T-helper 1 cell treated with Interleukin-12 subunit alpha and Interleukin-12 subunit beta and Interleukin-4 antibody, amounts not matched to agents 30 ng/mL and 1 ng/mL, for 36 hours (primary cell): ENCODE measurements around the gene TGM5. TPM values are rescaled to one million over a fixed set of nuclear protein-coding genes. Genes with fewer than 3 reads are reported as not detected.
"Not testable (repeated sequence)": the region's sequence is repeated elsewhere in the genome, so short reads cannot be mapped to it uniquely, and the experiment has no call there.

Source experiments
- intact Hi-C: fragments of 100-400 bp; cut with micrococcal nuclease; formaldehyde crosslinking; loops from one replicate; pipeline ENCODE4 v1.15.1; 2024
- total RNA-seq: library from RNA; stranded (reverse); gene quantifications from 2 replicates; pipeline ENCODE4 v1.2.3, GENCODE V29; 2022

The TGM5 gene
- total RNA-seq, 1 donor from 2014 or later = 0.39 TPM

- intact Hi-C loops = no loop called here
These were observed 10.0 kb upstream of the TGM5 start for GRCh38 chr15:43276563-43277200.

- intact Hi-C loops = no loop called here
These were observed 9.2 kb upstream of the TGM5 start for GRCh38 chr15:43275740-43276562.

- intact Hi-C loops = no loop called here
These were observed 7.4 kb upstream of the TGM5 start for GRCh38 chr15:43274136-43274535.

- intact Hi-C loops = no loop called here
These were observed 6.5 kb upstream of the TGM5 start for GRCh38 chr15:43273243-43273642.

GRCh38 chr15:43271908-43272307 is 5.2 kb upstream of the TGM5 start:
- intact Hi-C loops = not testable (repeated sequence)

- intact Hi-C loops = no loop called here
These were observed 4.1 kb upstream of the TGM5 start for GRCh38 chr15:43270676-43271306.

GRCh38 chr15:43270113-43270665 is 3.5 kb upstream of the TGM5 start:
- intact Hi-C loops = no loop called here

- intact Hi-C loops = loop anchor here (1.0 kb wide), 1 partner anchor 43 kb away; no protein-coding TSS in a partner anchor
These were observed 1.7 kb upstream of the TGM5 start for GRCh38 chr15:43268111-43269105.

- intact Hi-C loops = no loop called here
These were observed 711 bp upstream of the TGM5 start for GRCh38 chr15:43267439-43267838.

GRCh38 chr15:43266386-43266785 is 342 bp downstream of the TGM5 start:
- intact Hi-C loops = no loop called here

GRCh38 chr15:43260011-43260615 is 6.6 kb downstream of the TGM5 start:
- intact Hi-C loops = no loop called here

GRCh38 chr15:43258781-43259180 is 7.9 kb downstream of the TGM5 start:
- intact Hi-C loops = no loop called here

GRCh38 chr15:43256341-43256740 is 10.4 kb downstream of the TGM5 start:
- intact Hi-C loops = no loop called here

- intact Hi-C loops = no loop called here
These were observed 11.4 kb downstream of the TGM5 start for GRCh38 chr15:43255376-43255775.

GRCh38 chr15:43253431-43254403 is 13.0 kb downstream of the TGM5 start:
- intact Hi-C loops = no loop called here

- intact Hi-C loops = no loop called here
These were observed 14.9 kb downstream of the TGM5 start for GRCh38 chr15:43251871-43252250.

- intact Hi-C loops = no loop called here
These were observed 15.4 kb downstream of the TGM5 start for GRCh38 chr15:43251185-43251870.

- intact Hi-C loops = no loop called here
These were observed 15.9 kb downstream of the TGM5 start for GRCh38 chr15:43250785-43251184.
